Measurements from ENCODE around the gene RPS6KA6. TPM values are rescaled to one million over a fixed set of nuclear protein-coding genes. Genes with fewer than 3 reads are reported as not detected.

RPS6KA6 gene
- total RNA-seq, 4 donors from 2014 or later: 2.2 to 16.4 (median 12.4) TPM

DNA sequence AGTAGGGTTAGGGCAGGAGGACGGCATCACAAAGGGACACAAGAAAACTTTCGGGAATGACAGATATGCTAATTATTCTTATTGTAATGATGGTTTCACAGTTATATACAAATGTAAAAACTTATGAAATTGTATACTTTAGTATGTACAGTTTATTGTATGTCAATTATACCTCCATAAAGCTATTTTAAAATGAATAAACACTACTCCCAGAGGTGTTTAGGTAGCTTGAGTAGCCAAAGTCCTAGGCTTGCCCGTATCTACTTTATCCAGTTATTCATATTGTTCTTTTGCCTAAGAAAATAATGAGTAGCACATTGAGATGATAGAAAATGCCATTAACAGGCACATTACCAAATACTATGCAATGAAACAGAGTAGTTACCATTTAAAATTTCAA is 43.0 kb downstream of the RPS6KA6 start:
- 51 to 56% methylated on average over 3 of the region's 3 CpGs for WGBS, 2 donors (ENCODE audit: low coverage in 1 of 2)
- no peaks in the 10 kb centered on the region for H3K9me3 ChIP-seq
- no peaks in the 10 kb centered on the region for H3K36me3 ChIP-seq
- H3K27ac ChIP-seq: no peak overlapping the region
- TF ChIP-seq, protein P1, sequence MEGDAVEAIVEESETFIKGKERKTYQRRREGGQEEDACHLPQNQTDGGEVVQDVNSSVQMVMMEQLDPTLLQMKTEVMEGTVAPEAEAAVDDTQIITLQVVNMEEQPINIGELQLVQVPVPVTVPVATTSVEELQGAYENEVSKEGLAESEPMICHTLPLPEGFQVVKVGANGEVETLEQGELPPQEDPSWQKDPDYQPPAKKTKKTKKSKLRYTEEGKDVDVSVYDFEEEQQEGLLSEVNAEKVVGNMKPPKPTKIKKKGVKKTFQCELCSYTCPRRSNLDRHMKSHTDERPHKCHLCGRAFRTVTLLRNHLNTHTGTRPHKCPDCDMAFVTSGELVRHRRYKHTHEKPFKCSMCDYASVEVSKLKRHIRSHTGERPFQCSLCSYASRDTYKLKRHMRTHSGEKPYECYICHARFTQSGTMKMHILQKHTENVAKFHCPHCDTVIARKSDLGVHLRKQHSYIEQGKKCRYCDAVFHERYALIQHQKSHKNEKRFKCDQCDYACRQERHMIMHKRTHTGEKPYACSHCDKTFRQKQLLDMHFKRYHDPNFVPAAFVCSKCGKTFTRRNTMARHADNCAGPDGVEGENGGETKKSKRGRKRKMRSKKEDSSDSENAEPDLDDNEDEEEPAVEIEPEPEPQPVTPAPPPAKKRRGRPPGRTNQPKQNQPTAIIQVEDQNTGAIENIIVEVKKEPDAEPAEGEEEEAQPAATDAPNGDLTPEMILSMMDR (IDR thresholded peaks at IDR 0.05): no peak
- TF ChIP-seq POLR2A (IDR thresholded peaks at IDR 0.05) (no peak), EP300 (IDR thresholded peaks at IDR 0.05; ENCODE audit: low read depth) (no peak), POLR2AphosphoS5 (IDR thresholded peaks at IDR 0.05) (no peak)
- H3K27me3 ChIP-seq: no peaks in the 10 kb centered on the region
- no peaks in the 10 kb centered on the region for H3K4me1 ChIP-seq
- intact Hi-C loops (cut with DNase I; ENCODE audit: low total_unique reads): no loop called here
- H3K4me3 ChIP-seq: no peak overlapping the region
- in situ Hi-C loops (cut with MboI; ENCODE audit: low pct_ligation_motif_present in 1 of 4, low pct_unique_long_range_greater_than_20kb in 1 of 4, low sequenced_read_pairs in 3 of 4): no loop called here
- no peak for DNase-seq

DNA sequence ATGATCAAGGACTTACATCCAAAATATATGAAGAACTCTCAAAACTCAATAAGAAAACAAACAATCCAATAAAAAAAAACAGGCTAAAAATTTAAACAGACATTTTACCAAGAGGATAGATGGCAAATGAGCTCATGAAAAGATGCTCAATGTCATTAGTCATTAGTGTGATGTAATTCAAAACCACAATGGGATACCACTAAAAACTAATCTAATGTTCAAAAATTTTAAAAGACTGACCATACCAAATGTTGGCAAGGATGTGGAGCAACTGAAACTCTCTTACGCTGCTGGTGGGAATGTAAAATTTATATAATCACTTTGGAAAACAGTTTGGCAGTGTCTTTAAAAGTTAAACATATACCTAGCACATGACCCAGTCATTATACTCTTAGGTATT is 43.7 kb downstream of the RPS6KA6 start:
- Histone ChIP-seq H3K4me1 (no peaks in the 10 kb centered on the region), H3K27me3 (no peaks in the 10 kb centered on the region), H3K4me3 (no peak overlapping the region), H3K9me3 (no peaks in the 10 kb centered on the region), H3K36me3 (no peaks in the 10 kb centered on the region), H3K27ac (no peak overlapping the region)
- TF ChIP-seq EP300 (IDR thresholded peaks at IDR 0.05; ENCODE audit: low read depth) (no peak), POLR2A (IDR thresholded peaks at IDR 0.05) (no peak), POLR2AphosphoS5 (IDR thresholded peaks at IDR 0.05) (no peak)
- TF ChIP-seq, protein P1 (IDR thresholded peaks at IDR 0.05): no peak
- 48 to 50% methylated on average over 1 of the region's 1 CpG for WGBS, 2 donors (ENCODE audit: low coverage in 1 of 2)
- DNase-seq: no peak
- intact Hi-C loops (cut with DNase I; ENCODE audit: low total_unique reads) (no loop called here), in situ Hi-C loops (cut with MboI; ENCODE audit: low pct_ligation_motif_present in 1 of 4, low pct_unique_long_range_greater_than_20kb in 1 of 4, low sequenced_read_pairs in 3 of 4) (no loop called here)

DNA sequence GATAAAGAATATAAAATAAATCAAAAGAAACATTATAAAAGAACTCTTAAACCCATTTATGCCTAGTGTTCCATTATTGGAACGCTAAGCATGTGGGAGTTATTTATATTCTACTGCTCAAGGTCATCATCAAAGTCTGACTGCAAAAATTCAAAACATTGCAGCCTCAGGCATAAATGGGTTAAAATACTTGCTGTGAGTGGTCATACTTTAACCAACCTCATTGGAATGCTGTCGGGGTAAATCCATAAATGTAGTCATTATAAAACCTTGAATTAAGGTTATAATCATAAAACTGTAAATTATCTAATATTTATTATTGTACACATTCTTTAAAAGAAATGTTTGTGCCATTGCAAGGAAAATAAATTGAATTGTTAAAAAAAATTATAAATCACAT is 55.0 kb downstream of the RPS6KA6 start:
- Histone ChIP-seq H3K27ac (no peak overlapping the region), H3K36me3 (no peaks in the 10 kb centered on the region), H3K27me3 (no peaks in the 10 kb centered on the region), H3K4me3 (no peak overlapping the region), H3K4me1 (no peaks in the 10 kb centered on the region), H3K9me3 (no peaks in the 10 kb centered on the region)
- TF ChIP-seq, protein P1 (IDR thresholded peaks at IDR 0.05): no peak
- TF ChIP-seq EP300 (IDR thresholded peaks at IDR 0.05; ENCODE audit: low read depth) (no peak), POLR2AphosphoS5 (IDR thresholded peaks at IDR 0.05) (no peak), POLR2A (IDR thresholded peaks at IDR 0.05) (no peak)
- intact Hi-C loops (cut with DNase I; ENCODE audit: low total_unique reads) (no loop called here), in situ Hi-C loops (cut with MboI; ENCODE audit: low pct_ligation_motif_present in 1 of 4, low pct_unique_long_range_greater_than_20kb in 1 of 4, low sequenced_read_pairs in 3 of 4) (no loop called here)
- WGBS, 2 donors (ENCODE audit: low coverage in 1 of 2): 50% methylated on average over 2 of the region's 2 CpGs; no CpG with 5 or more reads in 1 of the 2 donors
- DNase-seq: no peak

DNA sequence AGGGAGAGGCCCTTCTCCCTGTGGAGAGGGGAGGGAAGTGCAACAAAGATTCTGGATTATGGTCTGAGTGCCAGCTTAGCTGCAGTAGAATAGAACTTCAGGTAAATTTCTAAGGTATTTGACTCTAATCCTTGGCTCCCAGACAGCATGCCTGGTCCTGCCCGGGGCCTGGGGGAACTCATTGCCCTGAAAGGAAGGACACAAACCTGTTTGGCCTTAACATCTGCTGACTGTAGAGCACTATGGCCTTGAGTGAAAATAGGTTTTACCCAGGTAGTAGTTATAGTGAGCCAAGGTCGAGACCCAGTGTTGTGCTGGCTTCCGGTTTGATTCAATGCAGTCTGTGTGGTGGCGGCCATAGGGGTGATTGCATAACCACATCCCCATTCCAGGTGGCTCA is 64.4 kb downstream of the RPS6KA6 start:
- 88% methylated on average over 4 of the region's 4 CpGs; no CpG with 5 or more reads in 1 of the 2 donors for WGBS, 2 donors (ENCODE audit: low coverage in 1 of 2)
- H3K4me3 ChIP-seq: no peak overlapping the region
- peaks cover 0 to 3% (median 0%) of the 10 kb centered on the region in 4 donors for H3K4me1 ChIP-seq
- H3K27ac ChIP-seq: no peak overlapping the region
- H3K36me3 ChIP-seq: no peaks in the 10 kb centered on the region
- no peak for TF ChIP-seq POLR2AphosphoS5 (IDR thresholded peaks at IDR 0.05)
- TF ChIP-seq, protein P1 (IDR thresholded peaks at IDR 0.05): no peak
- TF ChIP-seq EP300 (IDR thresholded peaks at IDR 0.05; ENCODE audit: low read depth): no peak
- no peak for TF ChIP-seq POLR2A (IDR thresholded peaks at IDR 0.05)
- in situ Hi-C loops (cut with MboI; ENCODE audit: low pct_ligation_motif_present in 1 of 4, low pct_unique_long_range_greater_than_20kb in 1 of 4, low sequenced_read_pairs in 3 of 4) (no loop called here), intact Hi-C loops (cut with DNase I; ENCODE audit: low total_unique reads) (no loop called here)
- H3K9me3 ChIP-seq: no peaks in the 10 kb centered on the region
- no peak for DNase-seq
- no peaks in the 10 kb centered on the region for H3K27me3 ChIP-seq

Measured in transverse colon (tissue), 4 donors.